MG63 (cell line): ENCODE results near the gene U2AF2. TPM values are rescaled to one million over a fixed set of nuclear protein-coding genes. Genes with fewer than 3 reads are reported as not detected.

Source experiments
- DNase-seq: peaks from one replicate; pipeline ENCODE4 v3.0.0-alpha.2; 2020
- H3K27me3 ChIP-seq: fragments of 250-450 bp; sonication (Bioruptor Pico); 2 replicates; pipeline ENCODE4 v1.5.1; 2020; ENCODE audit warnings: mild to moderate bottlenecking, moderate library complexity
- H3K36me3 ChIP-seq: fragments of 250-450 bp; sonication (Bioruptor Pico); 2 replicates; pipeline ENCODE4 v1.5.1; 2020; ENCODE audit warnings: mild to moderate bottlenecking, moderate library complexity
- H3K4me3 ChIP-seq: fragments of 250-450 bp; sonication (Bioruptor Pico); 2 replicates; pipeline ENCODE4 v1.5.1; 2020; ENCODE audit warnings: mild to moderate bottlenecking, moderate library complexity
- H3K9me3 ChIP-seq: fragments of 250-450 bp; sonication (Bioruptor Pico); 2 replicates; pipeline ENCODE4 v1.5.1; 2020; ENCODE audit warnings: mild to moderate bottlenecking, moderate library complexity
- total RNA-seq: library from RNA; depleted of rRNA; stranded (reverse); fragments of >200 nt; shearing (Covaris generic); gene quantifications from 2 replicates; pipeline ENCODE4 v1.2.3, GENCODE V29; 2014; ENCODE audit warnings: low replicate concordance

The U2AF2 gene
- total RNA-seq, 1 experiment from 2014 or later = 226 TPM

DNA sequence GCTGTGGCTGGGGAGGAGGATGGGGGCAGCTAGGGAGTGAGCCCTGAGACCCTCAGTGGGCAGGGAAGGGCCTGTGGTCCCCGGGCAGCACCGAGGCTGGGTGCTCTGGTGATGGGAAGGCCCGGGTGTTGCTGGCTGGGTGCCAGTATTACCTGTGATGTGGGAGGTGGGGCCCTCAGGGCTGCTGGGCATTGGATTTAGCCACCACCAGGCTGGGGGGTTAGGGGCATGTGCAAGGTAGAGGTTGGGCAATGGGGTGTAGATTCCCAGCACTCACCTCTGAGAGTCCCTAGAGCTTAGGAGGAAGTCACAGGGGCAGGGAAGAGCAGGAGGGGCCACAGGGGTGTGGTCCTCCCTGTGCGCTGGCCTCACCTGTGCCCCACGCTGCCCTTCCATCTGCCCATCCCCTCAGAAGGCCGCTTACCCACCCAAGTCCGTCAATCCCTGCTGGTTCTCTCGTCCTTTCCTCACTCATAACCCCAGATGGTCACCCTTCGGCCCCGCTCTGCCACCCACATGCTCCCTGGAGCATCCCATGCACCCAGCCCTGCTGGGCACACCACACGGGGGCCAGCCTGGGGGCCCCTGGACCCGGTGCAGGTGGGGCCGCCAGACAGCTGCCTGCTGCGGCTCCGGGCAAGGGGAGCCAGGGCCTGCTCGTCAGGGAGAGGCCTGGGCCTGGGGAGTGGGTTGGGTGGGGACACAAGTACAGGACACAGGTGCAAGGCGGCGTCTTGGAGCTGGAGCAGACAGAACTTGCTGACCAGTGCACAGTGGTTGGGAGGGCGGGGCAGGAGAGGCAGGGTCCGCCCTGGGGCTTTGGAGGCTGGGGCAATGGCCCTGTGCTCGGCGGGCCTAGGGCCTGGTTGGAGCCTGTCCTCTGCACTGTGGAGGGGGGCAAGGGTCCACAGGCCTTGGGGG lies 32.7 kb downstream of the U2AF2 start:
- H3K27me3 ChIP-seq = no peaks in the 10 kb centered on the region
- H3K9me3 ChIP-seq = no peaks in the 10 kb centered on the region
- peaks cover 66% of the 10 kb centered on the region for H3K36me3 ChIP-seq
- no peak overlapping the region for H3K4me3 ChIP-seq
- no peak for DNase-seq

DNA sequence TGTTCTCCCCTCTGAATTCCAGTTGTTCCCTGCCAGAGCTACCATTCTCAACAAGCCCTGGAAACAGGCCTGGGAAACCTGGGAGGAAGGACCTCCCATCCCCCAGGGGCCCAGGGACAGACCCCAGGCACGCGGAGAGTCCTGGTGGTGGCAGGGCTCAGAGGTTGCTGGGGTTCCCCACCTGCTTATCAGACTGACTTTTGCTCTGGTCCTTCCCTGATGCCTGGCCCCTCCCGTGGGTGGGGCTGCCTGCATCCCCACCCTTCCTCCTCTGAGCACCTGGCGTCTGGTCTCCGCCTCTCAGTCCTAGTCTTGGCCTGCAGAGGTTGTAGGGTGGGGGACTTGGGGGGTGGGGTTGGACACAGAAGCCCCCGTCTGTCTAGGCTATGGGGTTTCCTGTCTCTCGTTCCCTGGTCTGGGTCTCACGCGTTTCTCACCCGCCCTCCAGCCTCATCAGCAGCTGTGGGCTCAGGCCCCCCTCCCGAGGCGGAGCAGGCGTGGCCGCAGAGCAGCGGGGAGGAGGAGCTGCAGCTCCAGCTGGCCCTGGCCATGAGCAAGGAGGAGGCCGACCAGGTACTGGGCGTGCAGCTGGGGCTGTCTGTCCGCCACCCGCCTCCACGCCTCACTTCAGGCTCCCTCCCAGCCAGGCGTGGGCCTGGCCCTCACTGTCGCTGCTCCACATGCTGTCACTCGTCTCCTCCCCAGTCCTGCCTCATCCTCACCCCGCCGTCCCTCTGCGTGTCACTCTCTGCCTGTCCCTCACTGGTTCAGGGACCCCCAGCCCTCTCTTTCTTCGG lies 33.8 kb downstream of the U2AF2 start:
- H3K27me3 ChIP-seq = no peaks in the 10 kb centered on the region
- DNase-seq = no peak
- H3K9me3 ChIP-seq = no peaks in the 10 kb centered on the region
- H3K36me3 ChIP-seq = peaks cover 61% of the 10 kb centered on the region
- H3K4me3 ChIP-seq = no peak overlapping the region

DNA sequence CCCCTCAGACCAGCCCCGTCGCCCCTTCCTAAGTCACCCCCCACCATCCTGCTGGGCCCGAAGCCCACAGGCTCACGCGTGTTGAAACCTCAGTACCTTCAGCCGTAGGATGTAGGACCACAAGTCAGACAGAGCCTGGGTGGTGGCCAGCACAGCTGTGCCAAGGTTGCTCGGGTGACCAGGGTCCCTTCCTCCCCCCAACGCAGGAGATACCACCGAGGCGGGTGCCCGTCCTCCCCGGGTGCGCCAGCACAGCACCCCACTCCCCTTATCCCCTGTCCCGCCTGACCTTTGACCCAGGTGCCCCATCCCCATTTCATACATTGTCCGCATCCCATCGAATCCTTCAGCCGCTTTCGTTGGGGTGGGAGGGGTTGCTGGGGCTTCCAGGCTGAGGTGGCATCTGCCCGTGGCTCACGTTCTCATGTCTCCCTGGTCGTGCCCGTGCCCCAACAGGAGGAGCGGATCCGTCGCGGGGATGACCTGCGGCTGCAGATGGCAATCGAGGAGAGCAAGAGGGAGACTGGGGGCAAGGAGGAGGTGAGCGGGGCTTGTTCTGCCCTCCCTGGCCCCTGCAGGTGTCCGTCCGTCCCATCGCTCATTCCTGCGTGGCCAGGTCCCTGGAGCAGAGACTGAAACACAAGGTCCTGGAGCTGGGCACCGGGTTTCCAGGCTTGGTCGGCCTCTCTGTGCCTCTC lies 34.7 kb downstream of the U2AF2 start:
- no peaks in the 10 kb centered on the region for H3K27me3 ChIP-seq
- H3K4me3 ChIP-seq = no peak overlapping the region
- no peak for DNase-seq
- H3K9me3 ChIP-seq = no peaks in the 10 kb centered on the region
- peaks cover 56% of the 10 kb centered on the region for H3K36me3 ChIP-seq

- H3K27me3 ChIP-seq = no peaks in the 10 kb centered on the region
- no peak for DNase-seq
- peaks cover 50% of the 10 kb centered on the region for H3K36me3 ChIP-seq
Measured at GRCh38 chr19:55690109-55690768, 35.4 kb downstream of the U2AF2 start.

DNA sequence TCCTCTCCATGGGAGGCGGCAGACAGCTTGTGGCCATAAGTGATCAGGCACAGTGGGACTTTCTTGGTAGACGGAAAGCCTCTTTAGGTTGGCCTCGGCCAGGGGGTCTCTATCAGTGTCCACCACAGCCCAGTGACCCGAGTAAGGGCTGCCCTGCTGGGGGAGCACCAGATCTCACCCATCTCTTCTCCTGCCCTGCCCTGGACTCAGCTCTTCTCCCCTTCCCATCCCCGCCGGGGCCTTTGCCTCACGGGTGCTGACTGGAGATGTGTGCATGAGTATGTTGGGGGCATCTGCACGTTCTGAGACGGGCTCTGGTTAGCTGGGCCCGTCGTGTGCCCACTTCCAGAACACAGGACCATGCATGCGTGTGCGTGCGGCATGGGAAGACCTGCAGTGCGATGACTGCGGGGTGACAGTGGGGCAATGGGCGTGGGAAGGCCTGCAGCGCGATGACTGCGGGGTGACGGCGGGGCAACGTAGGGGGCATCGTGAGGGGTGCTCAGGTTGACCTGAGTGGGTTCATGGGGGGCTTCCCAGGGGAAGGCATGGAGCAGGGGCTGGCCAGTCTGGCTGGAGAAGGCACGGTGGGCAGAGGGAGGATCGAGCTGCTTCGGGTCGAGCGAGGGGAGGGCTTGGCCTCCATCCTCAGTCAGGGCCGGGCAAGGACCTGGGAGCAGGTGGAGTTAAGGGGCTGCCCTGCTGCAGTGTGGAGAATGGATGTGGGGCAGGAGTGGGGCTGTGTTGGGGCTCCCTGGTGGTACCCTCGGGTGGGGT lies 36.1 kb downstream of the U2AF2 start:
- H3K27me3 ChIP-seq = no peaks in the 10 kb centered on the region
- H3K4me3 ChIP-seq = no peak overlapping the region
- no peaks in the 10 kb centered on the region for H3K9me3 ChIP-seq
- H3K36me3 ChIP-seq = peaks cover 50% of the 10 kb centered on the region
- no peak for DNase-seq

More at GRCh38 chr19:55690109-55690768, 35.4 kb downstream of the U2AF2 start:
- Histone ChIP-seq H3K4me3 (no peak overlapping the region), H3K9me3 (no peaks in the 10 kb centered on the region)

- Histone ChIP-seq H3K27me3 (no peaks in the 10 kb centered on the region), H3K9me3 (no peaks in the 10 kb centered on the region), H3K36me3 (peaks cover 51% of the 10 kb centered on the region), H3K4me3 (no peak overlapping the region)
- no peak for DNase-seq
Measured at GRCh38 chr19:55691561-55692481, 37.0 kb downstream of the U2AF2 start.

DNA sequence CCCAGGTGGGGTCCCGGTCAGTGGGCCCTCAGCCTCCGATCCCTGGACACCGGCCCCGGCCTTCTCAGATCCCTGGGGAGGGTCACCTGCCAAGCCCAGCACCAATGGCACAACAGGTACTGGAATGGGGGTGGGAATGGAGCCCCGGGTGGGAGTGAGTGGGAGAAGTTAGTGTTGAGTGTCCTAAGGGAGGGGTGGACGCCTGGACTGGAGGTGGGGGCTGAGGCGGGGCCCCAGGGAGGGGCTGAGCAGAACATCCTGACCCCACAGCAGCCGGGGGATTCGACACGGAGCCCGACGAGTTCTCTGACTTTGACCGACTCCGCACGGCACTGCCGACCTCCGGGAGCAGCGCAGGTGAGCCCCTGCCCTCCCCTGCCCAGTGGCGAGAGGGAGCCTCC lies 37.8 kb downstream of the U2AF2 start:
- peaks cover 48% of the 10 kb centered on the region for H3K36me3 ChIP-seq
- DNase-seq = no peak

GRCh38 chr19:55693336-55693974 lies 38.6 kb downstream of the U2AF2 start:
- no peaks in the 10 kb centered on the region for H3K9me3 ChIP-seq
- H3K27me3 ChIP-seq = no peaks in the 10 kb centered on the region
- peaks cover 46% of the 10 kb centered on the region for H3K36me3 ChIP-seq
- H3K4me3 ChIP-seq = no peak overlapping the region
- DNase-seq = no peak

More for the DNA sequence above, 37.8 kb downstream of the U2AF2 start:
- H3K4me3 ChIP-seq = no peak overlapping the region
- H3K27me3 ChIP-seq = no peaks in the 10 kb centered on the region
- no peaks in the 10 kb centered on the region for H3K9me3 ChIP-seq

DNA sequence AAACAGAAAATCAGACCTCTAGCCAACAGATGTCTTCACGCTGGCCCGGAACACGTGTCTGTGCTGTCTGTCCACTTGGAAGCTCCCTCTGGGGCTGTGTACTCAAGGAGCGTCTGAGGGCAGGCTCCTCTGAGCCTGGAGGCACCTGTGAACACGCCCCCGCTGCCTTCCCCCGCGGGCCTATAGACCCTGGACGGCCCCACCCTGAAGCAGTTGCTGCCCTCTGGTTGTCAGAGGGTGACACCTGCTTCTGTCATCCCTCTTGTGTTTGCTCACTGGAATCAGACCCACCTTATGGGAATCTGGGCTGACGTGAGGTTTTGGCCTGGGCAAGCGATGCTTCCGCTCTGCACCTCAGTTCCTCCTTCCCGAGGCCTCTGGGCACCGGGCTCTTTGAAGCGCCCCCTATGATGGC lies 39.4 kb downstream of the U2AF2 start:
- no peak for DNase-seq

GRCh38 chr19:55694656-55695491 lies 40.0 kb downstream of the U2AF2 start:
- Histone ChIP-seq H3K36me3 (peaks cover 37% of the 10 kb centered on the region), H3K9me3 (no peaks in the 10 kb centered on the region), H3K27me3 (no peaks in the 10 kb centered on the region), H3K4me3 (no peak overlapping the region)
- no peak for DNase-seq

More for the DNA sequence above, 39.4 kb downstream of the U2AF2 start:
- no peaks in the 10 kb centered on the region for H3K9me3 ChIP-seq
- peaks cover 43% of the 10 kb centered on the region for H3K36me3 ChIP-seq
- H3K27me3 ChIP-seq = no peaks in the 10 kb centered on the region
- no peak overlapping the region for H3K4me3 ChIP-seq

DNA sequence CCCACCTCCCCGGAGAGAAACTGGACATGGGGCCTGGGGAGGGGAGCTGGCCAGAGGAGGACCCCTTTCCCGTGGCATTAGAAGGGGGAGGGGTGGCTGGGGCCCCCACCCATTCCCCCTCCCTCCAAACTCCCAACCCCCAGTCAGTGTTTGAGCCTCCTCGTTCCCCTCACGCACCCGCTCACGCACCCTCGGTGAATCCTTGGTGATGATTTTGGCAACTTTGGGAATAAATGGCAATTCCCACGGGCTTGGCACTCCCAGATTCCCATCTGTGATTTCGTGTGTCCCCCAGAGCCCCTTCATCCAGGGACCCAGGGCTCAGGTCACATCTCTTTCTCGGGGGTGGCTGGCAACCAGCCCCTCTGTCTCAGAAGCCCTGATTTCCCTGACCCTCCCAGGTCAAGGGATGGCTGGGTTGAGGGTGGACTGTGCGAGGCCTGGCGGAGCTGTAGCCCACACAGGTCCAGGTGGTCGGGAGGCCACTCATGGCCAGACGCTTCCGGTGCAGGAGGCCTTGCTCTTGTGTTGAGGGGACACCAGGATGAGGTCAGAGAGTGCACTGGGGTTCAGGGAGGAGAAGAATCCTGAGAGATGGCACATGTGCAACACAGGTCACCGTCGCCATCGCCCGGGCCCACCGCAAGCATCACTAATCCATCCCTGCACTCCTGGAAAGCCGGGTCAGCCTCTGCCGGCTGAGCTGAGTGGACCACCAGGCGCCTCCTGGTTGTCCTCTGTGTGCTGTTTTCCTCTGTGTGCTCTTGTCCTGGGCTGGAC lies 40.9 kb downstream of the U2AF2 start:
- no peaks in the 10 kb centered on the region for H3K9me3 ChIP-seq
- peaks cover 34% of the 10 kb centered on the region for H3K36me3 ChIP-seq
- DNase-seq = no peak

DNA sequence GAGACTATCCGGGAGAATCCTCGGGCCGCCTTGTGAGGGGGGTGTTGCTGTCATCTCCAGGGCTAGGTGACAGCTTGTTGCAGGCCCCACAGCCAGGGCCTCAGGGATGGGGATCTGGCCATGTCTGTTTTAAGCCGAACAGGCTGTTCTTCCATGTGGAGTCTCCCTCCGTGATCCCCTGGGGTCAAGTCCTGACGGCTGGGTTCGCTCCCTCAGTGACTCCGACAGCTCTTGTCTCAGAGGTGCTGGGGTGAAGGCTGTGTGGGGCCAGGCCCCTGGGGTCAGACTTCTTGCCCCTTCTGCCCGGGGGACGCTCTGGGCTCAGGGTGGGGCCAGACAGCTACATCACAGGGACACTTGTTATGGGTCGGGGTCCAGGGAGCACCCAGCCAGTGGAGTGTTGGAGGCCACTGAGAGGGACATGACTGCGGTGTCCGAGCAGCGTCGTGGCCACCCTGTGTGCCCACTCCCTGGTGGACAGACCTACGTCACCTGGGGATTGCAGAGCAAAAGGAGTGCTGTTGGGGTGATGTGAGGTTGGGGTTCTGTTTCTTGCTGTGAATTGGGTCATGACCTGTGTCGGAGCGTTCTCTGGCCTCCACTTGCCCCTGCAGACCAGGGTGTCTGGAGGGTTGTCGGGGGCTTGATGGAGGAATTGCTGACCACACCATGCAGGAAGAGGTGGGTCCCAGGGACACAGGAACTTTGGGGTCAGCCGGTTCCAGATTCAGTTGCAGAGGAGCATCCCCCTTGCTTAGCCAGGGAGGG lies 41.6 kb downstream of the U2AF2 start:
- no peaks in the 10 kb centered on the region for H3K9me3 ChIP-seq
- H3K4me3 ChIP-seq = no peak overlapping the region
- H3K36me3 ChIP-seq = peaks cover 36% of the 10 kb centered on the region
- H3K27me3 ChIP-seq = no peaks in the 10 kb centered on the region
- no peak for DNase-seq

More for the DNA sequence above, 40.9 kb downstream of the U2AF2 start:
- no peaks in the 10 kb centered on the region for H3K27me3 ChIP-seq
- H3K4me3 ChIP-seq = no peak overlapping the region
